GM21423 (cell line): ENCODE data around the gene FBXL20.
"Not testable (repeated sequence)": the region's sequence is repeated elsewhere in the genome, so short reads cannot be mapped to it uniquely, and the experiment has no call there.

ENCODE experiments used
- ATAC-seq: cut with Tn5 transposase; IDR thresholded peaks from one replicate; pipeline ENCODE4 v1.9.1; 2021; ENCODE audit warnings: mild to moderate bottlenecking, moderate library complexity; ENCODE audit not compliant: unreplicated experiment

The FBXL20 gene

DNA sequence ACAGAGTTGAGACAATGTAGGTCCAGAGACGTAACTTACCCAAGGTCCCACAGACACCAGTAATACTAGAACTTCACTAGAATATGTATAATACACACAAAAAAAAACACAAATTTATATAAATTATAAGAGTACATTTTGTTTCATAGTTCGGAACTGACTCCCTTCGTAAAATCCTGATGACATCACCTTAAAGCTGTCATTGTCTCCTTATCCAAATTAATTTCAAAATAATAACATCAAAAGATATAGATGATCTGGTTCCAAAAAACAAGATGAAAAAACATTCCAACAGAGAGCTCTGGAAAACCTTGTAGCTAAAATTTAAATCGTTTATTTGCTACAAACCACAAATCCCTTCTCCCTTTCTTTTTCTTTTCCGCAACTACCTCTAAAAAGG is 10.0 kb downstream of the FBXL20 start:
- ATAC-seq, result no peak

DNA sequence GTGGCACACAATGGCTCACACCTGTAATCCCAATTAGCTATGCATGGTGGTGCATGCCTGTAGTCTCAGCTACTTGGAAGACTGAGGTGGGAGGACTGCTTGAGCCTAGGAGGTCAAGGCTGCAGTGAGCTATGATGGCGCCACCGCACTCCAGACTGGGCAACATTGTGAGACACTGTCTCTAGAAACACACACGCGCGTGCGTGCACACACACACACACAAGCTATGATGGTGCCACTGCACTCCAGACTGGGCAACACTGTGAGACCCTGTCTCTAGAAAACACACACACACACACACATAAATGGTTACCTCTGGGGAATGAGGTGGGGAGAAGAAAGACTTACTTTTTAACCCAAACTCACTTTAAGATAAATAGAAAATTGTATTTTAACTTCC is 16.4 kb downstream of the FBXL20 start:
- ATAC-seq, result no peak

DNA sequence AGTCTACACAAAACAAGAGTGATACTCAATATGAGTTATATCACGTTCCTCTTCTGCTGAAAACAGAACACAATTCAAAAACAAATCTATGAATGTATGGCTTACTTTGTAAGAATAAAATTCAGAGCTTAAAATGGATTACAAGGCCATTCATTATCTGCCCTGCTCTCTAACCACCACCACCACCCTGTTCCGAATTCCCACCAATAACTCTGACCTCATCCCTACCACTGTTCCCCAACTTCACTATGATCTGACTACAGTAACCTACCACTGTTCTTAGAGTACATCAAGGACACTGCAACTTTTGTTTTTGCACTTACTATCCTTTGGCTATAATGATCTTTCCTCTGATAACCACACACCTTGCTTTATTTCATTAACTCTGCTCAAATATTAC is 21.3 kb downstream of the FBXL20 start:
- no peak for ATAC-seq

DNA sequence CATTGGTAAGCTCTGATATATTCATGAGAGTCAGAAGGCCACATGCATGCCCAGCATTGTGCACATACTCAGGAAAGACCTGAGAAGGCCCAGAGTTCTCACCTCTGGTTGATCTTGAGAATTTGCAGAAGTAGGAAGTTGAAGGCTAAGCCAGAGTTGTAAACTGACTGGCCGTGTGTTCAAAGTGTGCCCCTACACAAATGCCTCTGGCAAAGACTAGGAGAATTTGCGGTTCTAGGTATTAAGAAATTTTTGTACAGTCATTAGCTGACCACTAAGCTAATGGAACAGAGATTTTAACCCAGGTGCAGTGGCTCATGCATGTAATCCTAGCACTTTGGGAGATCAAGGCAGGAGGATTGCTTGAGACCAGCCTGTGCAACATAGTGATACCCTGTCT is 25.0 kb downstream of the FBXL20 start:
- no peak for ATAC-seq

DNA sequence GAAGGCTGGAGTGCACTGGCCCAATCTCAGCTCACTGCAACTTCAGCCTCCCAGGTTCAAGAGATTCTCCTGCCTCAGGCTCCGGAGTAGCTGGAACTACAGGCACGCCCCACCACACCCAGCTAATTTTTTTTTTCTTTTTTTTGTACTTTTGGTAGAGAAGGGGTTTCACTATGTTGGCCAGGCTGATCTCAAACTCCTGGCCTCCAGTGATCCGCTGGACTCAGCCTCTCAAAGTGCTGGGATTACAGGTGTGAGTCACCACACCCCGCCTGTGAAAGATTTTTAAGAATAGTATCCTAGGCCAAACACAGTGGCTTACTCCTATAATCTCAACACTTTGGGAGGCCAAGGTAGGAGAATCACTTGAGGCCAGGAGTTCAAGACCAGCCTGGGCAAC is 33.6 kb downstream of the FBXL20 start:
- ATAC-seq, result not testable (repeated sequence)

- no peak for ATAC-seq
Measured at GRCh38 chr17:39365872-39366271, 35.6 kb downstream of the FBXL20 start.

- ATAC-seq, result no peak
Measured at GRCh38 chr17:39365242-39365641, 36.2 kb downstream of the FBXL20 start.

GRCh38 chr17:39364236-39365025 is 37.0 kb downstream of the FBXL20 start:
- ATAC-seq, result no peak

DNA sequence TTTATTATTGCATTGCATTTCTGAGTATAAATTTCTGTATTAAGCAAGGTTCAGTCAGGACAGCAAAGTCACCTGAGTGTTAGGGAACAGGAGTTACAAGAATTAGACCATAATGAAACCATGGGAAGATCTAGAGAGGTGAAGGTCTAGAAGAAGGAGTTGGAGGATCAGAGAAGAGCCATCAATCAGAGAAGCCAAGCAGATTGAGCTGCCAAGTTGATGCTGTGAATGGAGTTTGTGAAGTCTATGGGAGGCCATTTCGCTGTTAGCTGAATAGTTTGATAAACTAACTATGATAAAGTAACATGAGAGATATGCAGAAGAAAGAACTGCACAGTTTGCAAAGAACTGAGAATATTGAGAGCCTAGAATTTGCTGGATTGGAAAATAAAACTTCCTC is 40.4 kb downstream of the FBXL20 start:
- no peak for ATAC-seq

DNA sequence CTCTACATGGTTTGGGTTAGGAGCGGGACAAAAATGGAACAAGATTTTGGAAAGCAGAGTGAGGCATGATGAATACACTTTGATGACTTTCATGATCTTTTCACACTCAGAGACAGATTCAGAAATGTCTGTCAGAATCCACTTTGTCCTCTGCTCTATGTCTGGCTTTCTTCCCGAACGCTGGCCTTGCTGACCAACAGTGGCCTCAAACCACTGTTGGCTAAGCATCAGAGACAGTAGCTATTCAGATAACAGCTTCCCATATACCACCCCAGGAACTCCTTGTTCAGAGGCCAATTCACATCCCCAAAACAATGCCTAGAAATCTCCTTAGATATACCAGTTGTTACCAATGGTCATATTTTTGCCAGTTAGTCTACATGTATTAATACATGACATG is 40.9 kb downstream of the FBXL20 start:
- ATAC-seq, result no peak

GRCh38 chr17:39359994-39360393 is 41.4 kb downstream of the FBXL20 start:
- ATAC-seq, result no peak

GRCh38 chr17:39357986-39358385 is 43.4 kb downstream of the FBXL20 start:
- ATAC-seq, result no peak

DNA sequence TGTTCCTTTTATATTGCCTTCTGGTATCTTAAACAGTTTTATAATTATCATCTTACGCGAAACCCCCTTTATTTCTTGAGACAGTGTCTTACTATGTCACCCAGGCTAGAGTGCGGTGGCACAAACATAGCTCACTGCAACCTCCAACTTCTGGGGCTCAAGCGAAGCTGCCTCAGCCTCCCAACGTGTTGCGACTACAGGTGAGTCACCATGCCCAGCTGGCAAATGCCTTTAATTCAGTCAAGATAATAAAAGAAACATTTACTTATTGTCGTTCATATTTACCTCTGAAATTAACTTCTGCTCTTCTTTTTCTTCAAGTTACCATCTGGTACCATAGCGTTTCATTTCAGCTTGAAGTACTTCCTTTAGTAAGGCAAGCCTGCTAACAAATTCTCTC is 43.9 kb downstream of the FBXL20 start:
- ATAC-seq, result no peak

DNA sequence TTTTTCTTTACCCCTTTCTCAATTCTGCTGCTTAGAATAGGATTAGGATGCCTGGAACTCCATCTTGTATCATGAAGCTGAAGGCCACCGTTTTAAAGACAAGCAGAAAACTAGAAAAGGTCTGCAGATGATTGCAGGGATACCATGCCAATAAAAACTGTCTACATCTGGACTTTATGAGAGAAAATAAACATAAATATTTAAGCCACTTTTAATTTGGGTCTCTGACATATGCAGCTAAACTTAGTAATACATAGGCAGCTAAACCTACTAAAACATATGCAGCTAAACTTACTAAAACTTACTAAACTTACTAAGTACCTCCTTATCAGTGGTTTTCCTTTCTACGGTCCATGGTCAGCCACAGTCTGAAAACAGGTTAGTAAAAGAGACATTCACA is 48.4 kb downstream of the FBXL20 start:
- ATAC-seq, result no peak

DNA sequence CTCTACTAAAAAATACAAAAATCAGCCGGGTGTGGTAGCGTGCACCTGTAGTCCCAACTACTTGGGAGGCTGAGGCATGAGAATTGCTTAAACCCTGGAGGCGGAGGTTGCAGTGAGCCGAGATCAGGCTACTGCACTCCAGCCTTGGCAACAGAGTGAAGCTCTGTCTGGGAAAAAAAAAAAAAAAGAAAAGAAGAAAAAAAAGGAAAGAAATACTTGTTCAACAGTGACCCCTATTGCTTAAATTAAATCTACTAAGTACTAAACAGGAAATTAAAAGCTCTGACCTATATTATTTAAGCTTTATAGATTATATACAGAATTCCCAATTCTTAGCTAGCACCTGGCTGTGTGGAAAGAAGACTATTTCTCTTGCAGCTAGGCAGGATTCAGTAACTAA is 48.9 kb downstream of the FBXL20 start:
- ATAC-seq, result no peak

- no peak for ATAC-seq
Measured at GRCh38 chr17:39351508-39351907, 49.9 kb downstream of the FBXL20 start.

DNA sequence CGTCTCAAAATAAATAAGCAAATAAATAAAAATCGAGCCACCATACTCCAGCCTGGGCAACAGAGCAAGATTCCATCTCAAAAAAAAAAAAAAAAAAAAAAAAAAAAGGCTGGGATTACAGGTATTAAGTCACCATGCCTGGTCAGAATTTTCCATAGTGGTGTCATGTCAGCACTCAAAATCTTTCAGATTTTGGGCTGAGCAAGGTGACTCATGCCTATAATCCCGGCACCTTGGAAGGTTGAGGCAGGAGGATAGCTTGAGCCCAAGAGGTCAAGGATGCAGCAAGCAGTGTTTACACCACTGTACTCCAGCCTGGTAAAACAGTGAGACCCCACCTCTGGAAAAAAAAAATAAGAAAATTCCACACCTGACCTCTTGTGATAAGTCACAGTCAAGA is 52.2 kb downstream of the FBXL20 start:
- ATAC-seq, result no peak

- not testable (repeated sequence) for ATAC-seq
Measured at GRCh38 chr17:39346863-39347262, 54.6 kb downstream of the FBXL20 start.

- ATAC-seq, result no peak
Measured at GRCh38 chr17:39341541-39341940, 59.9 kb downstream of the FBXL20 start.

- ATAC-seq, result no peak
Measured at GRCh38 chr17:39340731-39341130, 60.7 kb downstream of the FBXL20 start.

DNA sequence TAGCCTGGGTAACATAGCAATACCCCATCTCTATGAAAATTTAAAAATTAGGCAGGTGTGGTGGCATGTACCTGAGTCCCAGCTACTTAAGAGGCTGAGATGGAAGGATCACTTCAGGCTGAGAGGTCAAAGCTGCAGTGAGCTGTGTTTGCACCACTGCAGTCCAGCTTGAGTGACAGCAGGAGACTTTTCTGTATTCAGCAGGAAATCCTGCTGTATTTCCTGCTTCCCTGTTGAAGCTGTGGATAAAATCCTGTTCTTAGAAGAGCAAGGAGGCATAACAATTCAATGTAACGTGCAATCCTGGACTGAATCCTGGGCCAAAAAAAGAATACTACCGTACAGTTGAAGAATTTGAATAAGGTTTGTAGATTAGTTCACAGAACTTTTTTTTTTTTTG is 62.2 kb downstream of the FBXL20 start:
- no peak for ATAC-seq

DNA sequence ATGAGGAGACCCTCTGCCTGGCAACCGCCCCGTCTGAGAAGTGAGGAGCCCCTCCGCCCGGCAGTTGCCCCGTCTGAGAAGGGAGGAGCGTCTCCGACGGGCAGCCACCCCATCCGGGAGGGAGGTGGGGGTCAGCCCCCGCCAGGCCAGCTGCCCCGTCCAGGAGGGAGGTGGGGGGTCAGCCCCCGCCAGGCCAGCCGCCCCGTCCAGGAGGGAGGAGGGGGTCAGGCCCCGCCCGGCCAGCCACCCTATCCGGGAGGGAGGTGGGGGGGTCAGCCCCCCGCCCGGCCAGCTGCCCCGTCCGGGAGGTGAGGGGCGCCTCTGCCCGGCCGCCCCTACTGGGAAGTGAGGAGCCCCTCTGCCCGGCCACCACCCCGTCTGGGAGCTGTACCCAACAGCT is 63.8 kb downstream of the FBXL20 start:
- not testable (repeated sequence) for ATAC-seq

DNA sequence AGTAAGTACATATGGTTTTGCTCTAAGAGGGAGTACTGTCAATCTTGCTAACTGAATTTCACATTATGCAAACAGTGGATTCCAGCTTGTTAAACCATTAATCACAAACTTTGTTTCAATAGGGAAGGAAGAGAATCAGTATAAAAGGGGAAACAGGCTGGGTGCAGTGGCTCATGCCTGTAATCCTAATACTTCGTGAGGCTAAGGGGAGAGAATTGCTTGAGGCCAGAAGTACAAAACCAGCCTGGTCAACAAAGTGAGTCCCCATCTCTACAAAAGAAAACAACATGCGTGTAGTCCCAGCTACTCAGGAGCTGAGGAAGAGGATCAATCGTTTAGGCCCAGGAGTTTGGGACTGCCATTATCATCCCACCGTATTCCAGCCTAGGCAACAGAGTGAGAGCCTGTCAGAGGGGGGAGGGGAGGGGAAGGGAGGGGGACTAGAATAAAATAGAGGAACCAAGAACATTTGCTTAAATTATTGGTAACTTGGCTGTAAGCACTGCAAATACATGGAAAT is 65.7 kb downstream of the FBXL20 start:
- no peak for ATAC-seq
